GM12801 (cell line): ENCODE results near the gene SIPA1L3.

Source experiments
- CTCF ChIP-seq: IDR thresholded peaks from one replicate; pipeline ENCODE4 v1.5.1; 2011; ENCODE audit warnings: control low read depth; ENCODE audit not compliant: insufficient read length; ENCODE audit errors: extremely low read depth

SIPA1L3 gene

GRCh38 chr19:38164526-38164925, 257.5 kb downstream of the SIPA1L3 start:
- TF ChIP-seq CTCF: no peak

- TF ChIP-seq CTCF: no peak
These were observed 258.3 kb downstream of the SIPA1L3 start for GRCh38 chr19:38165335-38165734.

GRCh38 chr19:38168637-38169036, 261.6 kb downstream of the SIPA1L3 start:
- no peak for TF ChIP-seq CTCF

- no peak for TF ChIP-seq CTCF
These were observed 263.3 kb downstream of the SIPA1L3 start for GRCh38 chr19:38170334-38170733.

- no peak for TF ChIP-seq CTCF
These were observed 265.0 kb downstream of the SIPA1L3 start for GRCh38 chr19:38172001-38172400.

GRCh38 chr19:38173291-38174041, 266.5 kb downstream of the SIPA1L3 start:
- TF ChIP-seq CTCF: no peak

GRCh38 chr19:38175422-38175821, 268.4 kb downstream of the SIPA1L3 start:
- no peak for TF ChIP-seq CTCF
